ENCODE results near the gene NEMP2.

DNA sequence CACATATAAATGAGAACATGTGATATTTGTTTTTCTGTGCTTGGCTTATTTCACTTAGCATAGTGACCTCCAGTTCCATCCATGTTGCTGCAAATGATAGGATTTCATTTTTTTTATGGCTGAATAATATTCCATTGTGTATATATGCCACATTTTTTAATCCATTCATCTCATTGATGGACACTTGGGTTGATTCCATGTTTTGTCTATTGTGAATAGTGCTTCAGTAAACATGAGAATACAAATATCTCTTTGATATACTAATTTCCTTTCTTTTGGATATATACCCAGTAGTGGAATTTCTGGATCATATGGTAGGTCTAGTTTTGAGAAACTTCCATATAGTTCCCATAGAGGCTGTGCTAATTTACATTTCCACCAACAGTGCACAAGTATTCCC is 3.7 kb upstream of the NEMP2 start:
- TF ChIP-seq, protein P1, sequence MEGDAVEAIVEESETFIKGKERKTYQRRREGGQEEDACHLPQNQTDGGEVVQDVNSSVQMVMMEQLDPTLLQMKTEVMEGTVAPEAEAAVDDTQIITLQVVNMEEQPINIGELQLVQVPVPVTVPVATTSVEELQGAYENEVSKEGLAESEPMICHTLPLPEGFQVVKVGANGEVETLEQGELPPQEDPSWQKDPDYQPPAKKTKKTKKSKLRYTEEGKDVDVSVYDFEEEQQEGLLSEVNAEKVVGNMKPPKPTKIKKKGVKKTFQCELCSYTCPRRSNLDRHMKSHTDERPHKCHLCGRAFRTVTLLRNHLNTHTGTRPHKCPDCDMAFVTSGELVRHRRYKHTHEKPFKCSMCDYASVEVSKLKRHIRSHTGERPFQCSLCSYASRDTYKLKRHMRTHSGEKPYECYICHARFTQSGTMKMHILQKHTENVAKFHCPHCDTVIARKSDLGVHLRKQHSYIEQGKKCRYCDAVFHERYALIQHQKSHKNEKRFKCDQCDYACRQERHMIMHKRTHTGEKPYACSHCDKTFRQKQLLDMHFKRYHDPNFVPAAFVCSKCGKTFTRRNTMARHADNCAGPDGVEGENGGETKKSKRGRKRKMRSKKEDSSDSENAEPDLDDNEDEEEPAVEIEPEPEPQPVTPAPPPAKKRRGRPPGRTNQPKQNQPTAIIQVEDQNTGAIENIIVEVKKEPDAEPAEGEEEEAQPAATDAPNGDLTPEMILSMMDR (conservative IDR thresholded peaks at IDR 0.05 in 1 of 2, IDR thresholded peaks at IDR 0.05 in 1 of 2; ENCODE audit: extremely low read depth in 1 of 2, insufficient read depth in 1 of 2, low read depth in 1 of 2, low read length in 2 of 2) = no peak
- no peak for TF ChIP-seq EZH2 (IDR thresholded peaks at IDR 0.05; ENCODE audit: borderline replicate concordance, low read length)
